GM19395 (cell line): ENCODE measurements around the gene SMKR1.
A peak's percentile ranks its signal among the peaks of the same experiment; 100 is the strongest.
"Not testable (repeated sequence)": the region's sequence is repeated elsewhere in the genome, so short reads cannot be mapped to it uniquely, and the experiment has no call there.

Experiments used
- ATAC-seq: cut with Tn5 transposase; IDR thresholded peaks from one replicate; pipeline ENCODE4 v1.9.1; 2021; ENCODE audit warnings: mild to moderate bottlenecking, moderate library complexity; ENCODE audit not compliant: unreplicated experiment

The SMKR1 gene

GRCh38 chr7:129481376-129481775 lies 21.0 kb upstream of the SMKR1 start:
- not testable (repeated sequence) for ATAC-seq

DNA sequence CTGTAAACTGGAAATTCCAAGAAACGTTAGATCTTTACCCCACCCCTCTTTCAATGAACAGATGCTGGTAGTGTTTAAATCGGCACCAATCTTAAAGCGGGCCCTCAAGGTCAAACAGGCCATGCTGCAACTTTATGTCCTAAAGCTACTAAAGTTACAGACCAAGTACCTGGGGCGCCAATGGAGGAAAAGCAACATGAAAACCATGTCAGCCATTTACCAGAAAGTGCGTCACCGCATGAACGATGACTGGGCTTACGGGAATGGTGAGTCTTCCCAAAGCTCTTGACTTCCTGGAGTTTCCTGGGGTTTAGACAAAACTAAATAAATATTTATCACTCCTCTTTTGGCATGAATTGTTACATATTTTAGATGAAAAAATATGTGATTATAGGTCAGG lies 19.6 kb upstream of the SMKR1 start:
- ATAC-seq: no peak

- ATAC-seq: no peak
Measured at GRCh38 chr7:129489491-129489890, 12.8 kb upstream of the SMKR1 start.

DNA sequence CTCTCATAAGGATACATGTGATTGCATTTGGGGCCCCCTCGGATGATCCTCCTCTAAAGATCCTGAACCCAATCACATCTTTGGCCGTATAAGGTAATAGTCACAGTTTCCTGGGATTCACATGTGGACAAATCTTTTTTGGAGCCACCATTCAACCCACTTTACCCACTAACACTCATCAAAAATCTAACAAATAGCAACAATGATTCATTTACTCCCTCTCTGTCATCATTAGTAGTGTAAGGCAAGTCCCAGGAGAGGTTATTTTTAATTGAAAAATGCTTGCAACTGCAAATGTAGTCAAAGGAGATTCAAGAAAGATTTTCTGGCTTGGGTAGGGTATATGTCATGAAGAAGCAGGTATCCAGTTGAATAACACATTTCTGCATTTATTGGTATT lies 9.9 kb upstream of the SMKR1 start:
- no peak for ATAC-seq

GRCh38 chr7:129493555-129493954 lies 8.8 kb upstream of the SMKR1 start:
- peak; percentile 33 for ATAC-seq

DNA sequence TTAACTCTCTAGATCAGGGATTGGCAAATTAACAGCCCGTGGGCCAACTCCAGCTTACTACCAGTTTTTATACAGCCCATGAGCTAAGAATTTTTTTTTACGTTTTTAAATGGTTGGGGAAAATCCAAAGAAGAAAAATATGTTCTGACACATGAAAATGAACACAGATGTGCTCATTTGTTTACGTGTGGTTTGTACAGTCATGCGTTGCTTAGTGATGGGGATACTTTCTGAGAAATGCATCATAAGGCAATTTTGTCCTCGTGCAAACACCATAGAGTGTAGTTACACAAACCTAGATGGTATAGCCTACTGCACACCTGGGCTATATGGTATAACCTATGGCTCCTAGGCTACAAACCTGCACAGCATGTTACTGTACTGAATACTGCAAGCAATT lies 8.3 kb upstream of the SMKR1 start:
- ATAC-seq: peak; percentile 72

GRCh38 chr7:129495987-129496386 lies 6.3 kb upstream of the SMKR1 start:
- no peak for ATAC-seq

GRCh38 chr7:129496653-129497052 lies 5.7 kb upstream of the SMKR1 start:
- no peak for ATAC-seq

GRCh38 chr7:129497156-129497555 lies 5.2 kb upstream of the SMKR1 start:
- ATAC-seq: no peak

DNA sequence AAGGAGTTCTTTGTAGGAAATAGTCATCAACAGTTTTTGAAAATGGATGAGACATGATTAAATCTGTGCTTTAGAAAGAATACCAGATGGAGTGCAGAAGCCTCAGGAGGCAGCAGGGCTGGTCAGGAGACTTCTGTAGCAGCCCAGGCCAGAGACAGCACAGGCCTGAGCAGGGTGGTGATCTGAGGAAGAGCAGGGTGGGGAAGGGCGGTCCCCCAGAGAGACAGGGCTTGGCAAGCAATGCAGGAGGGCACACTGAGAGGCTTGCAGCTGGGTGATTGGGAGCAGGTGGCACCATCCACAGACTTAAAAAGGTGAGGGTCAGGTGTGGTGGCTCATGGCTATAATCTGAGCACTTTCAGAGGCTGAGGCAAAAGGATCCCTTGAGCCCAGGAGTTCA lies 4.3 kb upstream of the SMKR1 start:
- ATAC-seq: no peak

GRCh38 chr7:129499999-129500398 lies 2.3 kb upstream of the SMKR1 start:
- no peak for ATAC-seq

- ATAC-seq: peak; percentile 22
Measured at GRCh38 chr7:129502708-129503685, 666 bp downstream of the SMKR1 start.

- ATAC-seq: no peak
Measured at GRCh38 chr7:129503725-129504124, 1.4 kb downstream of the SMKR1 start.

DNA sequence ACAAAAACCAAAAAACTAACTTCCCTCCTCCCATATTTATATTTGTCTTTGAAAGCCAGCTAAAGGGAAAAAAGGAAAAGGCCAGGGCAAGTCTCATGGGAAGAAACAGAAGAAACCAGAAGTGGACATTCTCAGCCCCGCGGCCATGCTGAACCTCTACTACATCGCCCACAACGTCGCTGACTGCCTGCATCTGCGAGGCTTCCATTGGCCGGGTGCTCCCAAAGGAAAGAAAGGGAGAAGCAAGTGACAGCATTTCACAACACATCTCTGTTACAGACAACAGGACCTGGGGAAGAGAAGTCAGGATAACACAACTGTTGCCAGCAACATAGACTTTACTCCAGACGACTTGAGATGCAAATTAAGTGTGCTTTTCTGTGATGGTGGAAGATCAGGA lies 9.9 kb downstream of the SMKR1 start:
- ATAC-seq: no peak

- no peak for ATAC-seq
Measured at GRCh38 chr7:129513546-129513945, 11.2 kb downstream of the SMKR1 start.

GRCh38 chr7:129514683-129515082 lies 12.4 kb downstream of the SMKR1 start:
- ATAC-seq: no peak

- no peak for ATAC-seq
Measured at GRCh38 chr7:129515381-129515780, 13.1 kb downstream of the SMKR1 start.

- ATAC-seq: no peak
Measured at GRCh38 chr7:129517931-129518330, 15.6 kb downstream of the SMKR1 start.

DNA sequence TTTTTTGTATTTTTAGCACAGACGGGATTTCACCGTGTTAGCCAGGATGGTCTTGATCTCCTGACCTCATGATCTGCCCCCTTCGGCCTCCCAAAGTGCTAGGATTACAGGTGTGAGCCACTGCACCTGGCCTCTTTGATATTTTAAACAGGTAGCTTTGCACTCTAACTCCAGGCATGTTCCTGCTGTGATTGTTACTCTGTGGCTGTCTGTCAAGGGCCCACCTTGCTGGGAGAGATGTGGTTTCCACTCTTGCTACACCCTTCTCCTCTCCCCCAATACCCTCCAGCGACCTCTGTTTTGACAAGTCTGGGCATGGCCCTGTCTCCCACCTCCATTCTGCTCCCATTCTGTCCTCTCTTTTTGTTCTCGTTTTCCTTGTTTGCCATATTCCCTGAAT lies 17.1 kb downstream of the SMKR1 start:
- no peak for ATAC-seq

DNA sequence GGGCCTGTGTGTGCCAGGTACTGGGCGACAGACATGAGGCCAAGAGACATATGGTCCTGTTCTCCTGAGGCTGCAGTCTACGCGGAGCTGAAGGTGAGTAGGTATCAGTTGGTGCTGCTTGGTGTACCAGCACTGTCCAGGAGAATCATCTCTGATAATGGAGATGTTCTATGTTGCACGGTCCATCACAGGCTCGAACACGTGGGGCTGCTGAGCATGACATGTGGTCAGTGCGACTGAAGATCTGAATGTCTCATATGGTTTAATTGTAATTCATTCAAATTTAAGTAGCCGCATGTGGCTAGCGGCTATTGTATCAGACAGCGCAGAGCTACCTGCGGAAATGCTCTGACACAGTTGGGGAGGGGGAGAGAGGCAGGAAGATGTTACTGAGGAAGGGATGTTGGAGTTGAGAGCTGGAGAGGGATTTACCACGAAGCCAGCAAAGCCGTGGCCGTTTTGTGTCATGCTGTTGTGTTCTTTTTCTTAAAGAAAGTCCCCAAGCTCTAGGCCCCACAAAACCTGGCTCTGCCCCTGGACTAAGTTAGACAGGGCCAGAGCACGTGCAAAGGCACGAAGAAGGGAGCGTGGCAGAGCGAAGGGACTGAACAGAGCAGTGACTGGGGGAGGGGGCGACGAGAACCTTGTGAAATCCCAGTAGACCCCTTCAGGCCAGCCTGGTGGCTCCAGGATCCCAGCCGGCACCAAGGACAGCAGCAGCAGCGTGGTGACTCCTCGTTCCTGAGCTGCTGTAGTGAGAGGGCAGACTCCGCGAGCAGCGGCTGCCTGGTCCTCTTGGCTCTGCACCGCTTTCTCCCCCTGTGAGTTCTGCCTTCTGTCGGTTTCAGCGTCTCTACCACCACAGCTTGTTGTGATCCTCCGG lies 20.0 kb downstream of the SMKR1 start:
- ATAC-seq: no peak

DNA sequence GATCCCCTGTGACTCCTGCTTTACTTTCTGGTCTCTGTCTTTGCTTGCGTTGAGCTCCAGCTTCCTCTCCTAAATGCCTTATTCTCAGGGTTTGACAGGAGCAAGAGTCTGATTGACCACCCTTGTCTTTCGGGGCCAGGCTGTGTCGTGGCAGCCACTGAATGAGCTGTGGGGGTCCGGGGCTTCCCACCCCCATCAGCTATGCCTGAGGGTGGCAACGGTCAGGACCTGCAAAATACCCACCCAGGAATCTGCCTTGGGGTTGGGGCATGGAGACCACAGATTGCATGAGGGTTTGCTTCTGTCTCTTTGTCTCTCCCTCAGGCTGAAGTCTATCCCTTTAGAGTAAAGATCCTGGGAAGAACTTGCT lies 20.6 kb downstream of the SMKR1 start:
- ATAC-seq: no peak

GRCh38 chr7:129523924-129524323 lies 21.6 kb downstream of the SMKR1 start:
- no peak for ATAC-seq
